SK-N-SH treated with all-trans-retinoic acid at 6 μM for 48 hours (cell line): ENCODE results near the gene SRSF4.
A peak's percentile ranks its signal among the peaks of the same experiment; 100 is the strongest.

Source experiments
- ATAC-seq: fragments of 200-7000 bp; cut with Tn5 transposase; 3 replicates; pipeline ENCODE4 v1.9.1; 2020; ENCODE audit warnings: mild to moderate bottlenecking, moderate library complexity
- ARNTL ChIP-seq: fragments of 450-650 bp; formaldehyde crosslinking; IDR thresholded peaks from 2 replicates; pipeline ENCODE4 v1.5.0; 2020; ENCODE audit warnings: low read depth, mild to moderate bottlenecking, moderate library complexity, borderline replicate concordance
- BACH2 ChIP-seq: fragments of 250-450 bp; sonication (Bioruptor Pico); IDR thresholded peaks from 2 replicates; pipeline ENCODE4 v1.9.0; 2021; ENCODE audit warnings: mild to moderate bottlenecking, borderline replicate concordance
- CSDC2 ChIP-seq: fragments of 250-450 bp; sonication (Bioruptor Pico); IDR thresholded peaks from 2 replicates; pipeline ENCODE4 v1.5.0; 2020; ENCODE audit warnings: mild to moderate bottlenecking, moderate library complexity
- ESRRG ChIP-seq: fragments of 250-450 bp; sonication (Bioruptor Pico); IDR thresholded peaks from 2 replicates; pipeline ENCODE4 v1.6.1; 2021; ENCODE audit warnings: mild to moderate bottlenecking
- ISL1 ChIP-seq: fragments of 250-450 bp; sonication (Bioruptor Pico); IDR thresholded peaks from 2 replicates; pipeline ENCODE4 v2.1.2; 2022; ENCODE audit warnings: mild to moderate bottlenecking, moderate library complexity
- OSR1 ChIP-seq: fragments of 250-450 bp; sonication (Bioruptor Pico); IDR thresholded peaks from 2 replicates; pipeline ENCODE4 v1.8.0; 2022; ENCODE audit warnings: moderate library complexity, mild to moderate bottlenecking, inconsistent platforms
- PPARA ChIP-seq: fragments of 250-450 bp; sonication (Bioruptor Pico); IDR thresholded peaks from 2 replicates; pipeline ENCODE4 v1.5.0; 2020; ENCODE audit warnings: mild to moderate bottlenecking, borderline replicate concordance
- RARB ChIP-seq: fragments of 250-450 bp; sonication (Bioruptor Pico); IDR thresholded peaks from 2 replicates; pipeline ENCODE4 v1.8.0; 2021; ENCODE audit warnings: mild to moderate bottlenecking, moderate library complexity
- SNAI2 ChIP-seq: fragments of 250-450 bp; sonication (Bioruptor Pico); IDR thresholded peaks from 2 replicates; pipeline ENCODE4 v1.5.0; 2020; ENCODE audit warnings: mild to moderate bottlenecking, moderate library complexity
- TCF4 ChIP-seq: fragments of 250-450 bp; sonication (Bioruptor Pico); IDR thresholded peaks from 2 replicates; pipeline ENCODE4 v1.8.0; 2021; ENCODE audit warnings: mild to moderate bottlenecking, moderate library complexity, borderline replicate concordance
- TOX ChIP-seq: fragments of 250-450 bp; sonication (Bioruptor Pico); IDR thresholded peaks from 2 replicates; pipeline ENCODE4 v1.8.0; 2021; ENCODE audit warnings: mild to moderate bottlenecking, moderate library complexity, borderline replicate concordance
- ZC3H10 ChIP-seq: fragments of 250-450 bp; sonication (Bioruptor Pico); IDR thresholded peaks from 2 replicates; pipeline ENCODE4 v1.5.1; 2021; ENCODE audit warnings: mild to moderate bottlenecking, moderate library complexity
- ZFP3 ChIP-seq: fragments of 250-450 bp; sonication (Bioruptor Pico); IDR thresholded peaks from 2 replicates; pipeline ENCODE4 v1.5.0; 2020; ENCODE audit warnings: mild to moderate bottlenecking, moderate library complexity
- ZFP30 ChIP-seq: fragments of 450-650 bp; formaldehyde crosslinking; IDR thresholded peaks from 2 replicates; pipeline ENCODE4 v1.5.0; 2022; ENCODE audit warnings: mild to moderate bottlenecking, moderate library complexity
- ZNF565 ChIP-seq: fragments of 450-650 bp; formaldehyde crosslinking; conservative IDR thresholded peaks from 2 replicates; pipeline ENCODE4 v1.5.0; 2020; ENCODE audit warnings: low read depth, mild to moderate bottlenecking, moderate library complexity
- ZNF70 ChIP-seq: fragments of 450-650 bp; formaldehyde crosslinking; IDR thresholded peaks from 2 replicates; pipeline ENCODE4 v1.5.0; 2020; ENCODE audit warnings: mild to moderate bottlenecking, moderate library complexity
- ZNF8 ChIP-seq: fragments of 450-650 bp; formaldehyde crosslinking; IDR thresholded peaks from 2 replicates; pipeline ENCODE4 v1.5.0; 2020; ENCODE audit warnings: mild to moderate bottlenecking, moderate library complexity
- TF ChIP-seq, protein P1 (sequence below): fragments of 250-450 bp; sonication (Bioruptor Pico); IDR thresholded peaks from 2 replicates; pipeline ENCODE4 v1.8.0; 2021; ENCODE audit warnings: low read depth, mild to moderate bottlenecking, moderate library complexity, borderline replicate concordance
- TF ChIP-seq, protein P2 (sequence below): fragments of 250-450 bp; sonication (Bioruptor Pico); IDR thresholded peaks from 2 replicates; pipeline ENCODE4 v1.5.0; 2020; ENCODE audit warnings: mild to moderate bottlenecking, moderate library complexity
- TF ChIP-seq, protein P3 (sequence below): fragments of 250-450 bp; sonication (Bioruptor Pico); IDR thresholded peaks from 2 replicates; pipeline ENCODE4 v1.5.1; 2021; ENCODE audit warnings: mild to moderate bottlenecking, moderate library complexity
- TF ChIP-seq, protein P4 (sequence below): fragments of 250-450 bp; sonication (Bioruptor Pico); IDR thresholded peaks from 2 replicates; pipeline ENCODE4 v1.8.0; 2020; ENCODE audit warnings: mild to moderate bottlenecking, moderate library complexity, borderline replicate concordance

SRSF4 gene

DNA sequence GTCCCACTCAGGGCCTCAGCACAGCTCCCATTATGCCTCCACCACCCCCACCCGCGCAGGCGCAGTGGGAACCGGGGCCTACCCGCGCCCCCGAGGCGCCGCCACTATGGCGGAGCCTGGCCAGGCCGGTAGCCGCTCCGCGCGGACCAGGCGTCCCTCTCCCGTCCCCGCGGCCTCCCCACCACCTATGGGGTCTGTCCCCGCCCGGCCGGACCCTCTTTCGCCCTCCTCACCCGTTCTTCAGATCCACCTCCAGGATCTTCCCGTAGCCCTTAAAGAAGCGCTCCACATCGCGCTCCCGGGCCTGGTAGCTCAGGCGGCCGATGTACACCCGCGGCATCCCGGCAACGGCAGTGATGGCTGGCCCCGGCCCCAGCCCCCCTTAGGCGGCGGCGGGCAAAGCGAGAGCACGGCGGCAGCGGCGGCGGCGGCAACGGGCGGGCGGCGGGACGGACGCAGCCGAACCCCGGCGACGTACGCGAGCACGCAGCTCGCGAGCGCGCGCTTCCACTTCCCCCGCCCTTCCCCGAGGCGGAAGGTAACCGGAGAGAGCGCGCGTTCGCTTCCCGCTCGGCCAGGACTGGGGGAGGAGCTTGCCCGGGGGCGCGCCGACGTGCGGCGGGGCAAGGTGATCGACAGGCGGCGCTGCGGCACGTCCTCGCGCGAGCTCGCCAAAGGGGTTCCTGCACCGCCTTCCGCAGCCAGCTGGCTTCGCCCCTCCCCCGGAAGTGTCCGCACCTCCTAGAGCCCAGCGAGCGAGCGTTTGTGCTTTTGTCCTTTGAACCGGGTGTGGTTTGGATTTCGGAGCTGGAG, at the start of gene SRSF4:
Gene SRSF4 (minus strand): TSS at position 488 of the 813 bp plus-strand sequence. CDS start 148 bp downstream, at position 340.
- ATAC-seq: peak; percentile 93
- TF ChIP-seq ZC3H10 (CRISPR knock-in tag): peak; percentile 23; the same call in 1 of the 2 replicates
- TF ChIP-seq, protein P1, sequence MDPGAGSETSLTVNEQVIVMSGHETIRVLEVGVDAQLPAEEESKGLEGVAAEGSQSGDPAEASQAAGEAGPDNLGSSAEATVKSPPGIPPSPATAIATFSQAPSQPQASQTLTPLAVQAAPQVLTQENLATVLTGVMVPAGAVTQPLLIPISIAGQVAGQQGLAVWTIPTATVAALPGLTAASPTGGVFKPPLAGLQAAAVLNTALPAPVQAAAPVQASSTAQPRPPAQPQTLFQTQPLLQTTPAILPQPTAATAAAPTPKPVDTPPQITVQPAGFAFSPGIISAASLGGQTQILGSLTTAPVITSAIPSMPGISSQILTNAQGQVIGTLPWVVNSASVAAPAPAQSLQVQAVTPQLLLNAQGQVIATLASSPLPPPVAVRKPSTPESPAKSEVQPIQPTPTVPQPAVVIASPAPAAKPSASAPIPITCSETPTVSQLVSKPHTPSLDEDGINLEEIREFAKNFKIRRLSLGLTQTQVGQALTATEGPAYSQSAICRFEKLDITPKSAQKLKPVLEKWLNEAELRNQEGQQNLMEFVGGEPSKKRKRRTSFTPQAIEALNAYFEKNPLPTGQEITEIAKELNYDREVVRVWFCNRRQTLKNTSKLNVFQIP: no peak
- TF ChIP-seq RARB: 0 out of 2 replicates have a peak, but pooled peaks have one; percentile 13
- TF ChIP-seq OSR1 (CRISPR knock-in tag): no peak
- TF ChIP-seq, protein P2, sequence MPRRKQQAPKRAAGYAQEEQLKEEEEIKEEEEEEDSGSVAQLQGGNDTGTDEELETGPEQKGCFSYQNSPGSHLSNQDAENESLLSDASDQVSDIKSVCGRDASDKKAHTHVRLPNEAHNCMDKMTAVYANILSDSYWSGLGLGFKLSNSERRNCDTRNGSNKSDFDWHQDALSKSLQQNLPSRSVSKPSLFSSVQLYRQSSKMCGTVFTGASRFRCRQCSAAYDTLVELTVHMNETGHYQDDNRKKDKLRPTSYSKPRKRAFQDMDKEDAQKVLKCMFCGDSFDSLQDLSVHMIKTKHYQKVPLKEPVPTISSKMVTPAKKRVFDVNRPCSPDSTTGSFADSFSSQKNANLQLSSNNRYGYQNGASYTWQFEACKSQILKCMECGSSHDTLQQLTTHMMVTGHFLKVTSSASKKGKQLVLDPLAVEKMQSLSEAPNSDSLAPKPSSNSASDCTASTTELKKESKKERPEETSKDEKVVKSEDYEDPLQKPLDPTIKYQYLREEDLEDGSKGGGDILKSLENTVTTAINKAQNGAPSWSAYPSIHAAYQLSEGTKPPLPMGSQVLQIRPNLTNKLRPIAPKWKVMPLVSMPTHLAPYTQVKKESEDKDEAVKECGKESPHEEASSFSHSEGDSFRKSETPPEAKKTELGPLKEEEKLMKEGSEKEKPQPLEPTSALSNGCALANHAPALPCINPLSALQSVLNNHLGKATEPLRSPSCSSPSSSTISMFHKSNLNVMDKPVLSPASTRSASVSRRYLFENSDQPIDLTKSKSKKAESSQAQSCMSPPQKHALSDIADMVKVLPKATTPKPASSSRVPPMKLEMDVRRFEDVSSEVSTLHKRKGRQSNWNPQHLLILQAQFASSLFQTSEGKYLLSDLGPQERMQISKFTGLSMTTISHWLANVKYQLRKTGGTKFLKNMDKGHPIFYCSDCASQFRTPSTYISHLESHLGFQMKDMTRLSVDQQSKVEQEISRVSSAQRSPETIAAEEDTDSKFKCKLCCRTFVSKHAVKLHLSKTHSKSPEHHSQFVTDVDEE (CRISPR knock-in tag): peak; percentile 88; the same call in 1 of the 2 replicates
- TF ChIP-seq, all 23 proteins: peak for 3

DNA sequence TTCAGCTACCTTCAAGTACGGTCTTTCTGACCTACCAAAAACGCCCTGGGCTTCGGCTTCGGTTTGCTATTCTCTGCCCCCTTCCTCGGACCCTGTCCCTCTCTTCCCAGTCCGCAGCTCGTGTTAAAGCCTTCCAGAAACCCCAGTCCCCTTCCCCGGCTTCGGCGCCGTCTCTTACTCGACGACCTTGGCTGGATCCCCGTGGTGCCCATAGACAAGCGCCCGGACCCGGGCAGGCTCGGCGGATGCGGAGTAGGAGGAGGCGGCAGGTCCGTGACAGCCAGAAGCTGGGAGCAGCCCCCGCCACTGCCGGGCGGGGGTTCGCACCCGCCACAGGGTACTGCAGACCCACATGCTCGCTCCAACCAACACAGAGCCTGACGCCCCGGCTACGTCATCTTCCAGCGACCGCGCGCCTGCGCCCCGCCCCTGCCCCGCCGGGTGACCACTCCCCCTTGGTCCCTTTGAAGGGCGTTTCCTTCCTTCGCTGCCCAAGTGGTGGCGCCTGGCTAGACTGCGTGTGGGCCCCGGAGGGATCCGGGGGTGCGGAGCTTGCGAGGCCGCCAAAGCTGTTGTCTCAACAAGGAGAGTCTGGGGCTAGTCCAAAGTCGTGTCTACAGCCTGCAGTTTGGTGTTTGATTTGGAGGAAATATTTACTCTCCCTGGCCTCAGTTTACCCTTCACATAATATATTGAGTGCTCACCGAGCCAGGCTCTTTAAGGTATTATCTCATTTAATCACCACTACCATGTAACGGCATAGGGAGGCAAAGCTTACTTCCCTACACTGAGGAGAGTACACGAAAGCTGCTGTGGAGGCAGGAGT, 49.1 kb upstream of the SRSF4 start, which contains the start of gene MECR:
Gene MECR (minus strand): TSS at position 382 of the 826 bp plus-strand sequence. CDS start 28 bp downstream, at position 354.
- ATAC-seq: peak; percentile 98
- no peak for TF ChIP-seq ZFP3
- no peak for TF ChIP-seq ZFP30 (CRISPR knock-in tag)
- no peak for TF ChIP-seq ZNF8 (CRISPR knock-in tag)
- TF ChIP-seq OSR1 (CRISPR knock-in tag): no peak
- TF ChIP-seq ESRRG (CRISPR knock-in tag): no peak
- TF ChIP-seq ARNTL (CRISPR knock-in tag): no peak
- TF ChIP-seq, protein P2 (CRISPR knock-in tag): no peak
- TF ChIP-seq RARB: no peak
- TF ChIP-seq CSDC2: no peak
- no peak for TF ChIP-seq SNAI2
- TF ChIP-seq ZNF70 (CRISPR knock-in tag): no peak
- no peak for TF ChIP-seq TCF4
- TF ChIP-seq, protein P1: no peak
- TF ChIP-seq, protein P3, sequence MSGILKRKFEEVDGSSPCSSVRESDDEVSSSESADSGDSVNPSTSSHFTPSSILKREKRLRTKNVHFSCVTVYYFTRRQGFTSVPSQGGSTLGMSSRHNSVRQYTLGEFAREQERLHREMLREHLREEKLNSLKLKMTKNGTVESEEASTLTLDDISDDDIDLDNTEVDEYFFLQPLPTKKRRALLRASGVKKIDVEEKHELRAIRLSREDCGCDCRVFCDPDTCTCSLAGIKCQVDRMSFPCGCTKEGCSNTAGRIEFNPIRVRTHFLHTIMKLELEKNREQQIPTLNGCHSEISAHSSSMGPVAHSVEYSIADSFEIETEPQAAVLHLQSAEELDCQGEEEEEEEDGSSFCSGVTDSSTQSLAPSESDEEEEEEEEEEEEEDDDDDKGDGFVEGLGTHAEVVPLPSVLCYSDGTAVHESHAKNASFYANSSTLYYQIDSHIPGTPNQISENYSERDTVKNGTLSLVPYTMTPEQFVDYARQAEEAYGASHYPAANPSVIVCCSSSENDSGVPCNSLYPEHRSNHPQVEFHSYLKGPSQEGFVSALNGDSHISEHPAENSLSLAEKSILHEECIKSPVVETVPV (CRISPR knock-in tag): no peak
- no peak for TF ChIP-seq TOX (CRISPR knock-in tag)

DNA sequence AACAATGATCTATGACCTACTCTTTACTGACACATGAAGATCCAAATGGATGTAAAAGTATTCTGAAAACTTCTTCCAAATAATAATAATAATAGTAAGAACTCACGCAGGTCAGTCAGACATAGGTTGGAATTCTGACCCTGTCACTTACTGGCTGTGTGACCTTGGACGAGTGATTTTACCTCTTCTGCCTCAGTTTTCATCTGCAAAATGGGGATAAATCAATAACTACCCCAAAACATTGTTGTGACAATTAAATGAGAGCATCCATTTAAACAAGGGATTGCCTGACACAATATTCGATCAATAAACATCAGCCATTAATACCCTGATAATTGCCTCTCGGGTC, 48.5 kb upstream of the SRSF4 start:
- no peak for ATAC-seq
- TF ChIP-seq TOX (CRISPR knock-in tag) (no peak), PPARA (CRISPR knock-in tag) (no peak), ZFP30 (CRISPR knock-in tag) (no peak), CSDC2 (no peak), ESRRG (CRISPR knock-in tag) (no peak), RARB (no peak), ZNF565 (no peak), ISL1 (CRISPR knock-in tag) (no peak), BACH2 (CRISPR knock-in tag) (no peak)
- TF ChIP-seq, protein P4, sequence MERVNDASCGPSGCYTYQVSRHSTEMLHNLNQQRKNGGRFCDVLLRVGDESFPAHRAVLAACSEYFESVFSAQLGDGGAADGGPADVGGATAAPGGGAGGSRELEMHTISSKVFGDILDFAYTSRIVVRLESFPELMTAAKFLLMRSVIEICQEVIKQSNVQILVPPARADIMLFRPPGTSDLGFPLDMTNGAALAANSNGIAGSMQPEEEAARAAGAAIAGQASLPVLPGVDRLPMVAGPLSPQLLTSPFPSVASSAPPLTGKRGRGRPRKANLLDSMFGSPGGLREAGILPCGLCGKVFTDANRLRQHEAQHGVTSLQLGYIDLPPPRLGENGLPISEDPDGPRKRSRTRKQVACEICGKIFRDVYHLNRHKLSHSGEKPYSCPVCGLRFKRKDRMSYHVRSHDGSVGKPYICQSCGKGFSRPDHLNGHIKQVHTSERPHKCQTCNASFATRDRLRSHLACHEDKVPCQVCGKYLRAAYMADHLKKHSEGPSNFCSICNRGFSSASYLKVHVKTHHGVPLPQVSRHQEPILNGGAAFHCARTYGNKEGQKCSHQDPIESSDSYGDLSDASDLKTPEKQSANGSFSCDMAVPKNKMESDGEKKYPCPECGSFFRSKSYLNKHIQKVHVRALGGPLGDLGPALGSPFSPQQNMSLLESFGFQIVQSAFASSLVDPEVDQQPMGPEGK (CRISPR knock-in tag): no peak
